GF-D8 (cell line): ENCODE measurements around the gene ATP6V1B1.

Experiments used
- DNase-seq: peaks from one replicate; lab custom pipeline; 2025; lab: John Stamatoyannopoulos, UW

The ATP6V1B1 gene

DNA sequence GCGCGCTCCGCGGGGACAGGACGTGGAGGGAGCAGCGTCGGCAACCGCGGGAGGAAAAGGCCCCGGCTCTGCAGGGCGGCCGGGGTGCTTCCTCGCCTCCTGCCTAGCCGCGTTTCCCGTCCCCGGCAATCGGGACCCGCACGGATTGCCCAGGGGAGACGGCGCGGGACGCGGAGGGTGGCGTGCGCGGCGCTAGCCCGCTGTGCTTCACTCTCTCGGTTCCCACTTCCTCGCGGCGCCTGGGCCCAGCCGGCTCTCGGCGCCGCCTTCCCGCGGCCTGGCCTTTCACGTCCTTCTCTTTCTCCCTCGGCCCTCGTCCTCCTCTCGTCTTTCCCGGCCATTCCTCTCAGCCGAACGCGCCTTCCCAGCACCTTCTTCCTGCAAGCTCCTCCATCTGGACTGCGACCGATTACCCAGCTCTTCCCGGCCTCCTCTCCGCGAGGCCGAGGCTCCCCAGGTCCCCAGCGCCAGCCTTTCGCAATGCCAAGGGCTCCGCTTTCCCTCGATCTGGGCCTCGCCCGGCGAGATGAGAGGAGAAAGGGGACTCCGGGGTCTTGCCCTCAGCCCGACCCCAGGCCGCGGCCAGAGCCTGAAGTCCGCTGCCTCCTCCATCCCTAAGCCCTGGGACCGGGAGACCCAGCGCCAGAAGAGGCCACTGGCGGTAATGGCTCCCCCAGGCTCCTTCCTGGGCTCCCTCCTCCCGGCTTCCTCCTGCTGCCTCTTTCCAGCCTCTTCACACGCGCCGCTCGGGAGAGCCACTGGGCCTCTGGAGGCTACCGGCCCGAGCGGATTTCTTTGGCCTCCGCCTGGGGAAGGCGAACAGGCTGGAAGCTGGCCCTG, 34.3 kb upstream of the ATP6V1B1 start:
- no peak for DNase-seq

DNA sequence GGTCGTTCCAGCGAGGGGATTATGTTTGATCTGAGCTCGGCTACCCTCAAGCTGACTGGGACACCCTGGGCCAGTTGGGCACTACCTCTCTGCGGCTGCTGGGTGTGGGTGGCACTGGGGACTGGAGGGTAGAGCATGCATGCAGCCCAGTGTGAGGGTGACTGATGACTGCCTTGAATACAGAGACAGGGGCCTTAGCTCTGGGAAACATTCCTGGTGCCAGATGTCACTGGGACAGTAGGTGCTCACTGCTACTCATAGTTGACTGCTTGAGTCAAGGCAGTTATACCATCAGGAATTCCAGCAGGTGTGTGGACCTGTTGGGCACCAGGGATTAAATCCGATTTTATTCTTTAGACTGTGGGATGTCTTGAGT, 33.6 kb upstream of the ATP6V1B1 start:
- no peak for DNase-seq

DNA sequence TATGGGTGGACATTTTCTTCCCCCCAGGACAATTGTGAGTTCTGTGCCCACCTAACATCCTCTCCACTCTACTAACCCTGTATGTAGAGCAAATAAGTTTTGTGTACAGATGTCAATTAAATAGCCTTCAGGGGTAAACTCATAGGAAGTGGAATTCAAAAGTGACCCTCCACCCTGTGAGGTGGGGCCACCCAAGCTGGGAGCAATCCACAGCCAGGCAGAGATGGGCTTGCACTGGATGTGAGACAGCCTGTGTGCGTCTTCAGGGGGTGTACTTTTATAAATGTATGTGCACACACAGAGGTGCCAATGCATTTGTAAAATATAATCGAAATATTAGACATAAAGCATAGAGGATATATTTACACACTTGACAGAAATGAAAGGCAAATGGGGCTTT, 33.1 kb upstream of the ATP6V1B1 start:
- DNase-seq: no peak

DNA sequence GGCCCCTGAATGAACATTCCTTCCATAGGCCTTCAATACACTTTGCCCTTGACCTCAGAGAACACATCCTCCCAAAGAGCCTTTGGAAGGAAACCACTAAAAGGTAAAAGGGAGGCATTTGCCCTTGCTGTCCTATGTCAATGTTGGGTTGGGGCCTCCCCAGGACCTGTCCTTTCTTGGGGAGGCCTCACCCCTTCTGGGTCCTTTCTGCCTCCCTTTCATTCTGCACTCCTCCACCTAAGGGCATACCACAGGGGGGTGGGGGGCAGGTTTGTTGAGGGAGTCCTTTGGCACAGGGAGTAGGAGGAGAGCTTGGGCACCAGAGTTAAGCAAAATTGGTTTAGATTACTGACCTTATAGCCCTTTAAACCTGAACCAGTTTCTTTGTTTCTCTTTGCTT, 32.5 kb upstream of the ATP6V1B1 start:
- no peak for DNase-seq

DNA sequence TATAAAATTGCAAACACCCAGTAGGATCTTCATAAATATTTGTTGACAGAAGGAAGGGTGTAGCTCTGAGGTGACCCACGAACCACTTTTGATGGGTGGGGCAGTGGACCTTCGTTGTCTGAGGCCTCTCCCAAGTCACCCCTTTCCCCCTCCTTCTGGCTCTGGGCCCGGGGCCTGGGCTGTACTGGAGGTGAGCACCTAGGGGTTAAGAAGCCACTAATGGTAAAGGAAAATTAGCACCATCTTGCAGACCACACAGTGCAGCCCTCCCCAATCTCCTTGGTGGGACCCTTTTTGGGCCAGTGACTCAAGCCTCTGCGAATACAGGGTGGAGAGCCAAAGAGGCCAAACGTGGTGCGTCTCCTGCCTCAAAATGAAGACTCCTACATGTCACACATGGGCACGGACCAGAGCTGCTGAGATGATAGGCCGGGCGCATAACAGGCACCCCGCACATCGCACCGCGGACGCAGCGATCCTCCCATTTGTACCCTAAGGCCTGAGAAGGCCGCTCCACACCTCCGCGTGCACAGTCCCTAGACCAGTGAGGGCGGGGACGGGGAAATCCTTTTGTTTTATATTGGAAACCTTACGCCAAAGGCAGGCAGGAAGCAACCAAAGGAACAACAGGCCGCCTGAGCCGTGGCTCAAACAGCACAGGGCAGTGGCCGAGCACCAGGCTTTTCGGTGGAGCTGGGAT, 31.9 kb upstream of the ATP6V1B1 start:
- DNase-seq: no peak

DNA sequence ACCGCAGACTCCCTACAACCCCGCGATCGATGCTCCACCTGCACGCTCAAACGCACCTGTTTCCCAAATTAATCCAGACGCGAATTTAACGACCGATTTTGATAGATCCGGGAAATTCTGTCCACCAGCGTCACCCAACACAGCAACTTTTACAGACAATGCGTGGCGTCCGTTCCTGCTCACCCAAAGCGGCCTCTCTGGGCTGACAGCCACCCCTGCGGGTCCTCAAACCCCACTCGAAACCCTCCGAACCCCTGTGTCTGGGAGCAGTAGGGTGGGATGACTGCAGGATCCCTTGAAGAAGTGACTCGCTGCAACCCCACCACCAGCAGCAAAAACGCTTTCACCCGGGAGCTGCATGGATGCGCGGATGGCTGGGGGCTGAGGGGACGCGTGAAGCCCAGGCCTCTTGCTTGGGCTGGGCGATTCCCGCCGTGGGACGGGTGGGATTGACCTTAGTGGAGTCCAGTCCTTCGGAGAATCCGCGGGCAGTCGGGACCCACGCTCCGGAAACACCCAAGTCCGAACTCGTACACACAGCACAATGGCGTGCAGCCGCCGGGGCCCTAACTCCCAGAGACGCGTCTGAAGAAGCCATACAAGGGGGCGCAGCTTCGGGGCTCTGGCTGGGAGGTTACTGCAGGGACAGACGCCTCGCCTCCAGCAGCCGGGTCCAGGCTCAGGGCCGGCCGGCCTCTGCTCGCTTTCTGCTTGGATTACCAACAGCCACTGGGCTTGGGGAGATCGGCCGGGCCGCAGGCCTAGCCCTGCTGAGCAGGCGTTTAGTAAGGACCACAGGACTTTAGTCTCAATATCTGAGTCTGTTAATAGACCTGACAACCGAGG, 31.1 kb upstream of the ATP6V1B1 start:
- no peak for DNase-seq

DNA sequence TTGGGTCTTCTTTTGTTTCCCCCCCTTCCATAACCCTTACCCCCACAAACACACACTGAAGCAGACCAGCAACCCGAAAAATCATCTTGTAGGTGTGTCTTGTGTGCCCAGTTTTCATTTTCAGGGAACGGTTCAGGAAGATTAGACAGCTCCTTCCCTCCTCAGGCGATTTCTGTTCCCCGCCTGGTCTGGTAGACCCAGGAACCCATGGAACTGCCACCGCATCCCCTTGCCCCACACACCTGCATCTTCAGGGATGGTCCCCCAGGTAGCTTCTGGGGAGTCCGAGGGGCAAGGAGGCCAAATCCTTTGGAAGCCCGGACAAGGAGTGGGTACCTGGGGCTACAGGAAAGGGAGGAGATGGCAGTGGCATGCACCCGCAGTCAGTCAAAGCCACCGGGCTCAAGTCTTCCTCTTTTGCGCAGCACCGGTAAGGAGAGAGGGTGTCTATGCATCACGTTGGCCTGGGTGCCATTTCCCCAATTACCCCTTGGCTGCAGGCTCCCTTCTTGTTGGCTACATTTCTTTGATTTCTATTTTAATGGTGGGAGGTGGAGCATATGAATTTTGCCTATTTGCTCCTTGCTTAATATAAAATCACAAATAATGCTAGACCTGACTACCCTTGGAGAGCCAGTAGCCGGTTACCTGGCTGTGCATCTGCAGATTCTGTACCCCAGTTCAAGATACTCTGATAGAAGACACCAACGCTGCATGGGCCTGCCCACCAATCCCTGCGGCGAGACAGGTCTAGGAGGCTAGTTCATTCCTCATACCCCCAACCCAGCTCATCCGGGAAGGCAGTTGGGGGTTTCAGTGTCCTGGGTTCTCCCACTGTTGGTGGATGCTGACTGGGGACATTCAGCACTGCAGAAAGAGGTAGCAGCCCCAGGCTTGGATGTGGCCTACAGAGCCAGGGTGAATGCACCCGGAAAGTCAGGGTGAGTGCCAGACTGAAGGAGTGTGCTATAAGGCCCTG, 30.0 kb upstream of the ATP6V1B1 start:
- DNase-seq: no peak

DNA sequence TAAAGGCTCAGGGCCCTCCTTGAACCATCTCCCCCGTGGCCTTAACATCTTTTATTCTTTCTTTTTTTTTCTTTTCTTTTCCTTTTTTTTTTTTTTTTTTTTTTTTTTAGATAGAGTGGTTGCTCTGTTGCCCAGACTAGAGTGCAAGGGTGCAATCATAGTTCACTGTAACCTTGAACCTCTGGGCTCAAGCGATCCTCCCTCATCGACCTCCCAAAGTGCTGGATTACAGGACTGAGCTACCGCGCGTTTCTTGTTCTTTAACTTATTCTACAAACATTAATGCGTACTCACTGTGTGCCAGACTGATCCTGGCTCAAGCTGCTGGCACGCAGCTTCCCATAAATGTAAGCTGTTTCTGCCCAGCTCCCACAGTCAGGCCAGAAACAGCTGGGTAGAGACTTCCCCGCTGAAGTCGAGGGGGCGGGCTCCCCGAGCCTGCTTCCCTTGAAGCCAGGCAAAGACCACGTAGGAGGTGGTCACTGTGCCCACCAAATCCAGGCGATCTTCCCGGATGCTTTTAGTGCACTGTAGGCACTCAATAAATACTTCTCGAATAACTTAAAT, 29.2 kb upstream of the ATP6V1B1 start:
- DNase-seq: no peak

DNA sequence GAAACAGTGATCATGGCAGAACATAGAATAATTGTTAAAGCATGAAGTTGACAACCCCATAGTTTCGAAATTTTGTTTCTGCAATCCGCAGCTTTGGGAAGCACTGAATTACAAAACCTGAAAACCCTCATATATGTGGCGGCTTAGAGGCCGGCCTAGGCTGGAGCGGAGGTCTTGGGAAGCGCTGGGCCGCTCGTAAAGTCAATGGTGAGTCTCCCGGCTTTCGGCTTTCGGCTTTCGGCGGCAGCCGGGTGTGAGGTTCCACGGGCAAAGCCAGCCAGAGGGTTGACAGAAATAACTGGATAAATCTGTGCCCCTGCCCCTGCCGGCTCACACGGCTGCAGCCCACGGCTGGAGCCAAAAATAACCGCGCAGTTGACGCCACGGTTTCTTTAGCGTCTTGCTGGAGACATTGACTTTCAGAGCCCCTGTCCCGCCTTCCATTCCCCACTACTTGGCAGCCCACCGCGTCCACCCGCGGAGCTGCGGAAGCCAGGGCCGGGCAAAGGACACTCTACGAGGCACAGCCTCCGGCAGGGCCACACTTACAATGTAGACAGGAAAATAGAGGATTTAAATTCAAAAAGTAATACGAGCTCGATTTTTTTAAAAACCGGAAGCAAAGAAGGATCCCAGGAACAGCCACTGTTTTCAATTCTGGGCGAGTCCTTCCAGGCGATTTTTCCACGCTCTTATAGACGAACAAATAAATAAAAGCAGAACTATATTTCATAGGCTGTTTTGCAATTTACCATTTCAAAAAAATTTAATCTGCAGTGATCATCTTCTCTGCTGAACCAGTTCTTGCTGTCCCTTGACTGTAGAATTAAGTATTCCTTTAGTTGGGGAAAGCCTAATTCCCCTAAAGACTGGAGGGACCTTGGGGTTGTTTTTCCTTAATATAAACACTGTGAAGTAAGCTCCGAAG, 28.3 kb upstream of the ATP6V1B1 start:
- no peak for DNase-seq

DNA sequence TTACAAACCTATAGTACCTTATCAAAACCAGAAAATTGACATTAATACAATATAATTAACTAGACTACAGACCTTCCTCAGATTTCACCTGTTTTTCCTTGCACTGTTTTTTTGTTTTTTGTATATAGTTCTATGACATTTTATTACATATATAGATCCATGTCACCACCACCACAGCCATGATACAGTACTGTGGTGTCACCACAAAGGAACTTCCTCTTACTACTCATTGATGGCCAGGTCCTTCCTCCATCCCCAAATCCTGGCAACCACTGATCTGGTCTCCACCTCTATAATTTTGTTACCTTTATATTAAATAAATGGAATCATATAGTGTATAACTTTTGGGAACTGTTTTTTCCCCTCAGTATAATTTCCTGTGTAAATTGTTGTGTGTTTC, 19.4 kb upstream of the ATP6V1B1 start:
- DNase-seq: no peak

DNA sequence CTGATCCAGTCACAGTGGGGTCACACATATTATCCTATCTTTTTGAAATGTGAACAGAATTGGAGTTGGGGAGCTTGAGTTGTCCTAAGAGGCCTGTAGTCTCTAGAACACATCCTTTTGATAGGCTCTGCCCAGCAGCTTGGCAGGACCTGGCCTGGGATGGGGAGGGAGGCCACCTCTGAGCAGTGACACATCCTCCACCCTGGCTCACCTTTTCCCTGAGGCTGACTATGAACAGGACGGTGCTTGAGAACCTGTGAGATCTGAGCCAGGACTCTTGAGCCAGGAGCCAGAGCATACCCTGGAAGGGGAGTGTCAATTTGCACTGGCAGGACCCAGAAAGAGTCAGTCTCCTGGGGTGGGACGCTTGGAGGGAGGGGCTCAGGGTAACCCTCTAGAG, 17.7 kb upstream of the ATP6V1B1 start:
- no peak for DNase-seq

DNA sequence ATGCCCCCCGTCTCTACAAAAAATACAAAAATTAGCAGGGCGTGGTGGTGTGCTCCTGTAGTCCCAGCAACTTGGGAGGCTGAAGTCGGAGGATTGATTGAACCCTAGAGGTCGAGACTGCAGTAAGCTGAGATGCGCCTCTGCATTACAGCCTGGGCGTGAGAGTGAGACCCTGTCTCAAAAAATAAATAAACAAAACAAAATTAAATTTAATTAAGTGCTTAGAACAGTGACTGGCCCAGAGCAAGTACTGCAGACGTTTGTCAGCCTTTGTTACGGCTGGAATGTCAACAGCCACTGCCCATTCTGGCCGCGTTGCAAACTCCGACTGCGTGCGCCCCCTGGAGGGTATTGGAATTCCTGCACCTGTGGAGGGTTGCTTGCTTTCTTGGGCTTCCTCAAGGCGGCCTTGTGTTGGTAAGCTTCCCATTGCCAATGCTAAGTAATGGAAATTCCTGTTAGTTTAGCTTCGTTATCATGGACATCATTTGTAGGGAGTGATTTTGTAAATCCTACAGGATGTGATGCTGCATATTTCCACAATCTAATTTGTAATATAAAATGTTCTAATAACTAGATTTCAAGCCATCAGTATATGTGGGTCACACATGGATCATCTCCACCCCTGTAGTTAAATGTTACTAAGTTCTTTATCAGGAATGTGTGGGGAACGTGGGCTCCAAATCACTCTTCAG, 15.9 kb upstream of the ATP6V1B1 start:
- DNase-seq: no peak

DNA sequence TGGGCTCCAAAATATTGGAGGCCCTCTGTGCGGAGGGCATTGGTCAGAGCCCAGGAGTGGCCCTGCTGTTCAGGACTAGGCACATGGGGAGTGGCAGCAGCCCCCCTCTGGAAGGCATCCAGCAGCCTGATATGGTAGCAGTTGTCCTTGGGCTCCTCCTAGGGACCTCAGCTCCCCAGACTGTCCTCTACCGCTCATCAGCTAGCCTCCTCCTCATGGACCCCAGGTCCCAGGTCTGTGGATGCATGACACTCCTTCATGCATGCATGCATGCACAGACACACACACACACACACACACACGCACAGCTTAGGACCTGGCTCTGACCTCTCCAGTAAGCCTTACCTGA, 15.4 kb upstream of the ATP6V1B1 start:
- DNase-seq: no peak

DNA sequence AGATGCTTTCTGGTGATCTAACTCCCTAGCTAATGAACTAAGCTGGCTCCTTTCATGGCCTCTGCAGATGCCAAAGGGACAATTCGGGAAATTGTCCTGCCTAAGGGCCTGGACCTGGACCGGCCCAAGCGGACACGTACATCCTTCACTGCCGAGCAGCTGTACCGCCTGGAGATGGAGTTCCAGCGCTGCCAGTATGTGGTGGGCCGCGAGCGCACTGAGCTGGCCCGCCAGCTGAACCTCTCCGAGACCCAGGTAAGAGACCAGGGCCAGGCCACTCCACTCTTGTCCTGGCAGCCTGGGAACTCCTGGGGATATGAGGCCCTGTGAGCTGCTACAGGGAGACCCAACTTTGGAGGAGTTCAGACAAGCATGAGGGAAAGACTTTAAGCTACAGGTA, 14.7 kb upstream of the ATP6V1B1 start:
- no peak for DNase-seq

DNA sequence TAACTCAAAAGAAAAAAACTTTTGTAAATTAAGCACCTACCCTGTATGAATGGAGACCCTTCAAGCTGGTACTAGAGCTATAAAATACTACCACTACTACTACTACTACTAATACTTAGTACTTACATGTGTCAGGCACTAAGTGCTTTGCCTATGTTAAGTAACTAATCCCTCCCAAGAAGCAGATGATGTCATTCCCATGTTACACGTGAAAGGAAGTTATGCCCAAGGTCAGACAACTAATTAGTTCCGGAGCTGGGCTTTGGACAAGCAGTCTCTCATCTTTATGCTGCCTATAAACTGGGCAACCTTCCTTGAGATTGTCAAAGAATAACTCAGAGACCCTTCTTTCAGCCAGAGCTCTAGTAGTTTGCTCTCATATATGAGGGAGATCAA, 13.9 kb upstream of the ATP6V1B1 start:
- no peak for DNase-seq

DNA sequence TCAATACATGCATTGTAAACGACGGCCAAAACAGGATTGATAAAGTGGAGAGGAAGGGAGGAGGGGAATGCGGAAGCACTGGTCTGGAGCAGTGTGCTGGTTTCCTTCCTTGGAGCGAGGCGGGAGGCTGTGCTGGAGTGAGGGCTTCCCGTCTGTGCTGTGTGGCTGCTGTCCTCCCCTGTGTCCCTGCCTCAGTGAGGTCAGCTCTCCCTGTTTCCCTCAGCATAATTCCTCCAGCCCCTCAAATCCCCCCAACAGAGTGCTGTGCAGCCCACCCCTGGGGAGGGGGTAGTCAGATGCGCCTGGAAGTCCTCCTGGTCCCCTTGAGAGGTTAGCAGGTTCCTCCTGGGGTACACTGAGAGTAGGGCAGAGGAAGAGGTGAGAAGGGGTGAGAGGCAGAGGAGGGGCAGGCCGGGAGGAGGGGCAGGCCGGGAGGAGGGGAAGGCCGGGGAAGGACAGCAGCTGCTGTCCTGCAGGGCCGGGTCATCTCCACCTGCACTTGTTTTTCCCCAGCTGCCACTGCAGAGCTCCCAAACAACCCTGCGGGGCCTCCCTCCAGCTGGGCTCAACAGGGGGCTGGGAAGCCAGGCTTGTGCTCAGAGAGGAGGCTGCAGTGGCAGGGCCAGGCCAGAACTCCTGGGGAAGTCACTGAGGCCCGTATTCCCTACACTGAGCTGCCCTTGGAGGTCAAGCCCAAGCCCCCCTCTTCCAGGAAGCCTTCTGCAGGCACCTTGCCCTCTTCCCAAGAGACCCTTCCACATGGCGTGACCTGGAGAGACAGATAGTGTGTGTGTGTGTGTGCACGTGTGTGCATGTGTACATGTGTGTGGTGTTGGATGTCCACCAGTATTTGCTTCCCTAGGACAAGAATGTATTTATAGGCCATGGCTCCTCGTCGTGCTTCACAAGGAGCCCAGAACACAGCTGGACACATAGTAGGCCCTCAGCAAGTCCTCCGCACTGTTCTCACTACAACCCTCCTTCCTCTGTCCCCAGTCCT, 13.2 kb upstream of the ATP6V1B1 start:
- no peak for DNase-seq

DNA sequence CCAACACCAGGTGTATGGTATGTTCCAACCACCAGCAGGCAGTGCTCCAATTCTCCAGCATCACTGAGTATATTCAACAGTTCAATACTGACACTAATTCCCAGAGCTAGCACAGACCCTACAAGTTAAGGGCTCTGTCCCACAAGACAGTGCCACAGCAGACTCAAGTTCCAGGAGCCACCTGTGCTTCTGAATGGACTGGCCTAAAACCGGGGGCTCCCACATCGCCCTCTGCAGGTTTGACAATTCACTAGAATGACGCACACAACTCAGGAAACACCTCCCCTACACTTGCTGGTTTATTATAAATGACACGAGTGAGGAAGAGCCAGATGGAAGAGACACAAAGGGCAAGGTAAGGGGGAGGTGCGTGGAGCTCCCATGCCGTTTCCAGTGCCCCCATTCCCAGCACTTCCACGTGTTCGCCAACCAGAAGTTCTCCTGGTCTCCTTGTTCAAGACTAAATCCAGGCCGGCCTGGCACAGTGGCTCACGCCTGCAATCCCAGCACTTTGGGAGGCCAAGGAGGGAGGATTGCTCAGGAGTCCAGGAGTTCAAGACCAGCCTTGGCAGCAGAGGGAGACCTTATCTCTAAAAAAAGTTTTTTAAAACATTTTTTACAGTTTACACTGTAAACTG, 12.2 kb upstream of the ATP6V1B1 start:
- no peak for DNase-seq

DNA sequence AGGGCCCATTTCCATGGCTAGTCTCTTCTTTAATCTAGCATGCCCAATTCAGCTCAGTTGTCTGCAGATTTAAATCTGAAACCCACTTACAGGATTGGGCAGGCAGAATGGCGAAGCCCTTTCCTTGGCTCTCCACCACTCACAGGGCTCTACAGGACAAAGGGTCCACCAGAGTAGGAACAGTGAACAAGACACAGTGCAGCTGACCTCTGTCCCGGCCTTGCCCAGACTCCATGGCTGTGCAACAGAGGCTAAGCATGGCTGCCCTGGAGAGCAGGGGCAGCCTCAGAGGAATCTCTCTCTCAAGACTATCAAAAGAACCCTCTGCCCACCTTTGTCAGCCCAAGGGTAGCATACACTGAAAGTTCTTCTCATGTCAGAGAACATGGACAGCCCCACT, 9.7 kb upstream of the ATP6V1B1 start:
- DNase-seq: no peak
